Muscle of arm (tissue), 12 donors: ENCODE data around the gene RAD51B. TPM values are rescaled to one million over a fixed set of nuclear protein-coding genes. Genes with fewer than 3 reads are reported as not detected.

Experiments
- DNase-seq: peaks from one replicate; pipeline ENCODE4 v3.0.0-alpha.2; 2013
- polyA plus RNA-seq, 12 donors: library from polyadenylated mRNA; unstranded; fragments of 120-200 nt; gene quantifications; one replicate each; pipeline ENCODE4 v1.2.1, GENCODE V29; 2013; ENCODE audit not compliant: insufficient read length in 12 of 12

Gene RAD51B
- polyA plus RNA-seq, 12 donors = 6.3 to 13.1 (median 9.7) TPM; not detected in 2

- no peak for DNase-seq
These were observed 640.0 kb downstream of the RAD51B start for GRCh38 chr14:68459480-68460136.

DNA sequence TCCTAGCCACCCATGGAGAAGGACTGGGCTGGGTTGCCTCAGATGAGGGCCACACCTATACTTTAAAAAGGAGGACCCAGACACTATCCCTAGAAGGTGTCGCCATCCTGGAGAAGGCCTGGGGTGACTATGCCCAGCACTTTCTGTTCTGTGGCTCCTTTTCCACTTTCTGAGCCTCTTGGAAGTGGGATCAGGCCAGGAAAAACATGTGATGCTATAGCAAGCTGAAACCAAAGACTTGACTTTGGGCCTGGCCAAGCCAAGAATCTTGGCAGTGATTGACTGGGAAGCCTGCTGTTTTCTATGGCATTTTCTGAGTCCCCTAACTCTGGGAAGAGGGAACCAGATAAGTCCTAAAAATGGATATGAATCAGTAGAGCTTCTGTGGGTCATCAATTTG lies 641.0 kb downstream of the RAD51B start:
- peak; percentile 66 for DNase-seq

GRCh38 chr14:68461086-68461485 lies 641.5 kb downstream of the RAD51B start:
- DNase-seq = no peak

DNA sequence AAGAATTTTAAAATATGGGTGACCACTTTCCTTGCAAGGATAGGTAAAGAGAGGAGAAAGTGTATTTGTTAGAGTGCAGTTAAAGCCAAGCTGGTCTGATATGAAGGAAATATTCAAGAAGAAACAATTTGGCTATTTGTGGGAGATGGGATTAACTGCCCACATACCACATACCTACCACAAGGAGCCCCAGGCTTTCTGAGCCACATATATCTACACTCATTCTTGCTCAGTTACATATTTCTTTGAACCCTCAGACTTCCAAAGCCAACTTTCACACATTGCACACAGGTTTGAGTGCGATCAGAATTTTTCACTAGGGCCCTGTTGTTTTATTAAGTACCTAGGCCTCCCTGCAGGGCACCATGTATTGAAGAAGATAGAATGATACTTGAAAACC lies 643.1 kb downstream of the RAD51B start:
- DNase-seq = no peak

GRCh38 chr14:68463299-68463698 lies 643.7 kb downstream of the RAD51B start:
- DNase-seq = no peak

DNA sequence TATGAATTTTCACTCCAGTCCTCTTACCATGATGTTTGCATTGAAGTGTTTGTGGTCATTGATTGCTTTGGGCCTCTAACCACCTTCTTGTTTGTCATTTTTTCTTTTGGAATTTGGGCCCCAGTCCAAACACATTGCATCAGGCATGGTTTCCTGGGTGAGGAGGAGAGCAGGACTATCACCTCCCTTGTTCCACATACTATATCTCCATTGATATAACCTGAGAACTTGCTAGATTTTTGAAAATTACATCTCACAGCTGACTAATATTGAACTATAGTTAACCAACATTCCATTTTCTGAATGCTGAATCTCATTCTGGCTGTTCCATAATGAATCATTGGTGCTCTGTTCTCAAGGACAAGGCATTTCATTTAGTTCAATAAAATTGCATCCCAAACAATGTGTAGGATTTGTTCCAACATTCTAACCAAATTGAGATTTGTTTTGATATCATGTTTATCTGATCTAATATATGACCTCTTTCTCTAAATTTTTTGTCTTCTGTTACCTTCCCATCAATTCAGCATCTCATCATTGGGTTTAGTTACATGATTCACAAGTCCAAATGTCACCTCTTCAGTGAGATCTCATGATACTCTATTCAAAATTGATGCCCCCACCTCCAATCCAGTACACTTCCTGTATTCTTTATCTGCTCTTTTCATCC lies 644.3 kb downstream of the RAD51B start:
- no peak for DNase-seq

GRCh38 chr14:68464711-68465110 lies 645.1 kb downstream of the RAD51B start:
- no peak for DNase-seq

GRCh38 chr14:68466491-68466977 lies 647.0 kb downstream of the RAD51B start:
- DNase-seq = peak; percentile 62

DNA sequence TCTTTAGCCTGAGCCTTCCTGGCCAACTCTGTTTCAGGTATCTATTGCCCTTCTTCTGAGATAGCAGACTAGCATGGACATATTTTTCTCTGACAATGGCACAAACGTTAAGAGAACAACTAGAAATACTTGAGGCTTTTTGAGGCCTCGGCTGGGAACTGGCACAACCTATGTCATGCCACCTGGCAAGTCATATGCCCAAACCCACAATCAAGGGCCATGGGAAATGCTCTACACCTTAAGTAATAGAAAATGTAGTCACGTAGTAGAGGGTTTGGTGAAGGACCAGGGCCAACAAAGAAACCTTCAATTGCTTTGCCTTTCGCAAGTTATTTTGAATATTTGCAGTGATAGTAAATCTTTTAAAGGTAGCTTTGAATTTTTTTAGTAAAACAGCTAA lies 647.8 kb downstream of the RAD51B start:
- DNase-seq = no peak

- no peak for DNase-seq
These were observed 649.0 kb downstream of the RAD51B start for GRCh38 chr14:68468437-68469207.

GRCh38 chr14:68469208-68469713 lies 649.7 kb downstream of the RAD51B start:
- DNase-seq = no peak

- DNase-seq = no peak
These were observed 650.8 kb downstream of the RAD51B start for GRCh38 chr14:68470361-68470760.

- DNase-seq = no peak
These were observed 651.7 kb downstream of the RAD51B start for GRCh38 chr14:68471029-68471963.

DNA sequence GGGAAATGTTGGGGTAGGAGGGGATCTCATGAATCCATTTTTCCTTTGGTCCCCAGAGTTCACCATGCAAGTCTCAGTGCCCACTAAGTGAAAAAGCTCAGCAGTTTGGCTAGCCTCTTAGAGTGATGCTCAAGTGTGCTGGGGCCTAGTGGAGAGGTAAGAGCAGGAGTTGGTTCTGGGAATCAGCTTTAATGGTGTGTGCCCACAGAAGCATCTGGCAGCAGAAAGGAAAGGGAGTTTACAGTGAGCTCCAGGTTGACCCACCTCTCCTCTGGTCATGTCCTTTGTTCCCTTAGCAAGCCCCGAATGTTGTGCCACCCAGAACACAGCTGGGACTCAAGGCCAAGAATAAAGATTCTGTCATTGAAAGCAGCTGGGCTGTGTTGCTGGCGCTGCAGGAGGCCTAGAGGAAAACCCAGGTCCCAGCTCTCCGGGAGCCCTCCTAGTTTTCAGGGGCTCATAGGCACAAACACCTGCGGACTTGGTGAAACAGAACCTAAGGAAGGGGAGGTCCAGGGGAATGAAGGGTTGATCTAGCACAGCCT lies 652.5 kb downstream of the RAD51B start:
- DNase-seq = no peak

GRCh38 chr14:68473069-68473468 lies 653.5 kb downstream of the RAD51B start:
- DNase-seq = no peak

DNA sequence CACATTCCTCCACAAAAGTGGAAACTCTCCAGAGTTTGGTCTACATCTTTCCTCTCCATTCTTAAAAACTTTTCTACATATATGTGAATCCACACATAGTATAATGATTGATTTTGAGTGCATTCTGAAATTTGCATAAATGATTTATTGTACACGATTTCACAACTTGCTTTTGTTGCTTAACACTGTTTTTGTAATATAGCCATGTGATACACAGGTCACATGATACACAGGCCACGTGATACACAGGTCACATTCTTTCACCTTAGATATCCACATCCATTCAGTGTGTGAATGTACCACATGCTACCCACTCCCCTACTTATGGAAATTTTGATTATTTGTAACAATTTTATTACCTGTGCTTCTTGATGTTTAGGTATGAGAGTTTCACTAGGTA lies 654.2 kb downstream of the RAD51B start:
- no peak for DNase-seq

GRCh38 chr14:68474741-68475140 lies 655.2 kb downstream of the RAD51B start:
- DNase-seq = no peak

DNA sequence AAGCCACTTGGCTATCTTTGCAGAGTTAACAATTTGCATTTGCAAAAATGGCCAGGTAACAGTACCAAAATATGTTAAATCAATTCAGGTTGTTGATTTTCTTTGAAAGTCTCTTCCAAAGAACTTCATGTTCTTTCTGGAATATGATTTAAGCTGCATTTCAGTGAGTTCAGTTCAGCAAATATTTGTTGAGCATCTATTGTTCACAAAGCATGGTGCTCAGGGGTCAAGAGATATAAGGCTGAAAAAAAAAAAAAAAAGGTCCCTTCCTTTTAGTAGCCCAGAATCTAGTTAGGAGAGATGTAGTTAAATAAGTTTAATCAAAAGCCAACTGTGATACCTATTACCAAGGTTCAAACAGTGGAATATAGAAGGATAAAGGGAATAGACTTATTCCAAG lies 656.2 kb downstream of the RAD51B start:
- DNase-seq = no peak

- peak; percentile 37 for DNase-seq
These were observed 656.9 kb downstream of the RAD51B start for GRCh38 chr14:68476212-68477109.

DNA sequence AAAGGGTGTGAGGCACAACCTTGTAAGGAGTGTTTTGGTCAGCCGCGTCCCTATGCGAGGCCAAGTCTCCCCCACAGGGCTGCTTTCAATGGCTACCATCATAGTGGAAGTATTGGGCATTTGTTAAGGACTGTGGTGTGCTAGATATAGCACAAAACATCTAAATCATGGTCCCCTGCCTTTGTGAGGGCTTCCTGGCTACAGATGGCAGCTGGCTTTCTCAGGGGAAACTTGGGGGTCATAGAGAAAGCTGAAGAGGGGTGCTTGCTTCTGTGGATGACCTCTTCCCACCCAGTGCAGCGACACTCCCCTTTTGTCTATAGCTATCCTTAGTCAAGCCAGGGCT lies 657.5 kb downstream of the RAD51B start:
- no peak for DNase-seq
